ENCODE measurements around the gene NEK7.

NEK7 gene

GRCh38 chr1:198143797-198144196 is 13.0 kb upstream of the NEK7 start:
- DNase-seq (ENCODE audit: low read depth, low spot score), result no peak
- H3K27ac ChIP-seq (ENCODE audit: low read length), result no peak overlapping the region
- no CpG with 5 or more reads among the region's 3 CpGs for WGBS (ENCODE audit: insufficient coverage, insufficient read length)
- H3K36me3 ChIP-seq (ENCODE audit: control insufficient read depth, insufficient read depth, low read length), result no peaks in the 10 kb centered on the region
- no peaks in the 10 kb centered on the region for H3K27me3 ChIP-seq (ENCODE audit: control insufficient read depth, insufficient read depth, low read length)
- H3K4me3 ChIP-seq (ENCODE audit: low read length), result no peak overlapping the region
- H3K9me3 ChIP-seq (ENCODE audit: control insufficient read depth, insufficient read depth, low read length), result no peaks in the 10 kb centered on the region
- H3K4me1 ChIP-seq (ENCODE audit: control insufficient read depth, insufficient read depth, low read length), result no peaks in the 10 kb centered on the region

GRCh38 chr1:198147216-198147615 is 9.6 kb upstream of the NEK7 start:
- H3K4me1 ChIP-seq (ENCODE audit: control insufficient read depth, insufficient read depth, low read length), result no peaks in the 10 kb centered on the region
- no peak overlapping the region for H3K27ac ChIP-seq (ENCODE audit: low read length)
- H3K9me3 ChIP-seq (ENCODE audit: control insufficient read depth, insufficient read depth, low read length), result no peaks in the 10 kb centered on the region
- no CpG with 5 or more reads among the region's 2 CpGs for WGBS (ENCODE audit: insufficient coverage, insufficient read length)
- H3K4me3 ChIP-seq (ENCODE audit: low read length), result no peak overlapping the region
- DNase-seq (ENCODE audit: low read depth, low spot score), result no peak
- H3K36me3 ChIP-seq (ENCODE audit: control insufficient read depth, insufficient read depth, low read length), result no peaks in the 10 kb centered on the region
- H3K27me3 ChIP-seq (ENCODE audit: control insufficient read depth, insufficient read depth, low read length), result no peaks in the 10 kb centered on the region

GRCh38 chr1:198150369-198150768 is 6.4 kb upstream of the NEK7 start:
- H3K9me3 ChIP-seq (ENCODE audit: control insufficient read depth, insufficient read depth, low read length), result no peaks in the 10 kb centered on the region
- no peaks in the 10 kb centered on the region for H3K27me3 ChIP-seq (ENCODE audit: control insufficient read depth, insufficient read depth, low read length)
- DNase-seq (ENCODE audit: low read depth, low spot score), result no peak
- no peak overlapping the region for H3K27ac ChIP-seq (ENCODE audit: low read length)
- H3K36me3 ChIP-seq (ENCODE audit: control insufficient read depth, insufficient read depth, low read length), result no peaks in the 10 kb centered on the region
- no peak overlapping the region for H3K4me3 ChIP-seq (ENCODE audit: low read length)
- H3K4me1 ChIP-seq (ENCODE audit: control insufficient read depth, insufficient read depth, low read length), result no peaks in the 10 kb centered on the region
- WGBS (ENCODE audit: insufficient coverage, insufficient read length), result no CpG with 5 or more reads among the region's 1 CpG

GRCh38 chr1:198151688-198152087 is 5.1 kb upstream of the NEK7 start:
- whole genome bisulfite sequencing (ENCODE audit: insufficient coverage, insufficient read length), result no CpG with 5 or more reads among the region's 2 CpGs
- DNase-seq (ENCODE audit: low read depth, low spot score), result no peak
- Histone ChIP-seq H3K36me3 (ENCODE audit: control insufficient read depth, insufficient read depth, low read length) (no peaks in the 10 kb centered on the region), H3K4me3 (ENCODE audit: low read length) (no peak overlapping the region), H3K27me3 (ENCODE audit: control insufficient read depth, insufficient read depth, low read length) (no peaks in the 10 kb centered on the region), H3K9me3 (ENCODE audit: control insufficient read depth, insufficient read depth, low read length) (no peaks in the 10 kb centered on the region), H3K4me1 (ENCODE audit: control insufficient read depth, insufficient read depth, low read length) (no peaks in the 10 kb centered on the region), H3K27ac (ENCODE audit: low read length) (no peak overlapping the region)

GRCh38 chr1:198153103-198153502 is 3.7 kb upstream of the NEK7 start:
- no peak for DNase-seq (ENCODE audit: low read depth, low spot score)
- no peak overlapping the region for H3K27ac ChIP-seq (ENCODE audit: low read length)
- H3K9me3 ChIP-seq (ENCODE audit: control insufficient read depth, insufficient read depth, low read length), result no peaks in the 10 kb centered on the region
- H3K4me1 ChIP-seq (ENCODE audit: control insufficient read depth, insufficient read depth, low read length), result no peaks in the 10 kb centered on the region
- no peaks in the 10 kb centered on the region for H3K27me3 ChIP-seq (ENCODE audit: control insufficient read depth, insufficient read depth, low read length)
- no peak overlapping the region for H3K4me3 ChIP-seq (ENCODE audit: low read length)
- no peaks in the 10 kb centered on the region for H3K36me3 ChIP-seq (ENCODE audit: control insufficient read depth, insufficient read depth, low read length)

- Histone ChIP-seq H3K9me3 (ENCODE audit: control insufficient read depth, insufficient read depth, low read length) (no peaks in the 10 kb centered on the region), H3K27me3 (ENCODE audit: control insufficient read depth, insufficient read depth, low read length) (no peaks in the 10 kb centered on the region), H3K4me3 (ENCODE audit: low read length) (no peak overlapping the region), H3K4me1 (ENCODE audit: control insufficient read depth, insufficient read depth, low read length) (no peaks in the 10 kb centered on the region), H3K36me3 (ENCODE audit: control insufficient read depth, insufficient read depth, low read length) (no peaks in the 10 kb centered on the region), H3K27ac (ENCODE audit: low read length) (no peak overlapping the region)
- no peak for DNase-seq (ENCODE audit: low read depth, low spot score)
- WGBS (ENCODE audit: insufficient coverage, insufficient read length), result no CpG with 5 or more reads among the region's 1 CpG
These were observed 3.0 kb upstream of the NEK7 start for GRCh38 chr1:198153804-198154203.

- H3K36me3 ChIP-seq (ENCODE audit: control insufficient read depth, insufficient read depth, low read length), result no peaks in the 10 kb centered on the region
- no peak overlapping the region for H3K4me3 ChIP-seq (ENCODE audit: low read length)
- no peaks in the 10 kb centered on the region for H3K9me3 ChIP-seq (ENCODE audit: control insufficient read depth, insufficient read depth, low read length)
- no peak overlapping the region for H3K27ac ChIP-seq (ENCODE audit: low read length)
- no peaks in the 10 kb centered on the region for H3K27me3 ChIP-seq (ENCODE audit: control insufficient read depth, insufficient read depth, low read length)
- WGBS (ENCODE audit: insufficient coverage, insufficient read length), result no CpG with 5 or more reads among the region's 5 CpGs
- no peaks in the 10 kb centered on the region for H3K4me1 ChIP-seq (ENCODE audit: control insufficient read depth, insufficient read depth, low read length)
- no peak for DNase-seq (ENCODE audit: low read depth, low spot score)
These were observed 1.5 kb upstream of the NEK7 start for GRCh38 chr1:198155253-198155652.

GRCh38 chr1:198156111-198156744 is 570 bp upstream of the NEK7 start:
- Histone ChIP-seq H3K4me1 (ENCODE audit: control insufficient read depth, insufficient read depth, low read length) (no peaks in the 10 kb centered on the region), H3K36me3 (ENCODE audit: control insufficient read depth, insufficient read depth, low read length) (no peaks in the 10 kb centered on the region), H3K4me3 (ENCODE audit: low read length) (peak overlapping the region; percentile 99; the same call in 1 of the 2 replicates), H3K9me3 (ENCODE audit: control insufficient read depth, insufficient read depth, low read length) (no peaks in the 10 kb centered on the region), H3K27ac (ENCODE audit: low read length) (no peak overlapping the region), H3K27me3 (ENCODE audit: control insufficient read depth, insufficient read depth, low read length) (no peaks in the 10 kb centered on the region)
- WGBS (ENCODE audit: insufficient coverage, insufficient read length), result no CpG with 5 or more reads among the region's 13 CpGs
- DNase-seq (ENCODE audit: low read depth, low spot score), result peak; percentile 66

- no peaks in the 10 kb centered on the region for H3K27me3 ChIP-seq (ENCODE audit: control insufficient read depth, insufficient read depth, low read length)
- peak overlapping the region; percentile 99 for H3K4me3 ChIP-seq (ENCODE audit: low read length)
- H3K27ac ChIP-seq (ENCODE audit: low read length), result no peak overlapping the region
- WGBS (ENCODE audit: insufficient coverage, insufficient read length), result no CpG with 5 or more reads among the region's 62 CpGs
- DNase-seq (ENCODE audit: low read depth, low spot score), result peak; percentile 70
- H3K36me3 ChIP-seq (ENCODE audit: control insufficient read depth, insufficient read depth, low read length), result no peaks in the 10 kb centered on the region
- no peaks in the 10 kb centered on the region for H3K9me3 ChIP-seq (ENCODE audit: control insufficient read depth, insufficient read depth, low read length)
- no peaks in the 10 kb centered on the region for H3K4me1 ChIP-seq (ENCODE audit: control insufficient read depth, insufficient read depth, low read length)
These were observed 546 bp downstream of the NEK7 start for GRCh38 chr1:198157241-198157846.

- Histone ChIP-seq H3K9me3 (ENCODE audit: control insufficient read depth, insufficient read depth, low read length) (no peaks in the 10 kb centered on the region), H3K4me3 (ENCODE audit: low read length) (peak overlapping the region; percentile 99; the same call in 1 of the 2 replicates), H3K4me1 (ENCODE audit: control insufficient read depth, insufficient read depth, low read length) (no peaks in the 10 kb centered on the region), H3K27me3 (ENCODE audit: control insufficient read depth, insufficient read depth, low read length) (no peaks in the 10 kb centered on the region), H3K36me3 (ENCODE audit: control insufficient read depth, insufficient read depth, low read length) (no peaks in the 10 kb centered on the region), H3K27ac (ENCODE audit: low read length) (no peak overlapping the region)
- no CpG with 5 or more reads among the region's 17 CpGs for WGBS (ENCODE audit: insufficient coverage, insufficient read length)
- no peak for DNase-seq (ENCODE audit: low read depth, low spot score)
These were observed 1.3 kb downstream of the NEK7 start for GRCh38 chr1:198157847-198158725.

Data from iPS DF 6.9 (cell line).